Measurements from ENCODE around the gene MSX2.
"Not testable (repeated sequence)": the region's sequence is repeated elsewhere in the genome, so short reads cannot be mapped to it uniquely, and the experiment has no call there.

MSX2 gene

GRCh38 chr5:174733836-174734235, 9.5 kb downstream of the MSX2 start:
- DNase-seq = no peak

GRCh38 chr5:174734571-174735497, 10.5 kb downstream of the MSX2 start:
- DNase-seq = no peak

GRCh38 chr5:174735498-174736330, 11.3 kb downstream of the MSX2 start:
- no peak for DNase-seq

GRCh38 chr5:174736331-174736721, 11.9 kb downstream of the MSX2 start:
- peak; percentile 94 for DNase-seq

GRCh38 chr5:174736777-174737176, 12.4 kb downstream of the MSX2 start:
- DNase-seq = no peak

DNA sequence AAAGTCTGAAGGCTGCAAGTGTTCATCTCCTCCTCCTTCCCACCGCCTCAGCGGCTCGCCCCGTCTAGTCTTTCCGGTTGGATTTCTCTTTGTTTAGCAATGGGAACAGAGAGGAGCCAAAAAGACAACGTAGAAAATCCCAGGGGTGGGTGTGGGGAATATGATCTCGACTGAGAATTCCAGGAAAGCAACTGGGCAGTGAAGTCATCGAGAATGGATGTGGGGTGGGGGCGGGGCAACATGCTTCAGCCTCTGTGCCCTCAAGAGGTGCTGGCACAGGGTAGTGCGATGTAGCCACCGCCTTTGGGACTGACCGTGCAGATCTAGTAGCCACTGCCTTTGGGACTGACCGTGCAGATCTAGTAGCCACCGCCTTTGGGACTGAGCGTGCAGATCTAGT, 12.9 kb downstream of the MSX2 start:
- DNase-seq = peak; percentile 74

DNA sequence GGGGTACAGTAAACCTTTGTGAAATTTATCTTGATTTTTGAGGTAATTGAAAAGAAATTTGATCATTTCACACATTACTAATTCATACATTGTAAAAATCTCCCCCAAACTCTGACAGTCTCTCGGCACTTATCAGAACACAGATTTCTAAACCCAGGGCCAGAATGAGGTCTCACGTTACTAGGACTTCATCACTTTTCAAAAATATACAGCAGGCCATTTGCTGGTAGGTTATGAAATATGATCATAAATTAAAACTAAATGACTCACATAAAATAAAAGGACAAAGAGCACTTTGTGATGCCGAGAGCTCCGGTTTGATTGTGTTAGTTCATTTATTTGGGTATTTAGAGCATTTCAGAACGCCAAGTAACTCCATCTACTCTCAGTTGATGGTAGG, 17.0 kb downstream of the MSX2 start:
- no peak for DNase-seq

- DNase-seq = no peak
Measured at GRCh38 chr5:174744896-174745295, 20.5 kb downstream of the MSX2 start.

- DNase-seq = no peak
Measured at GRCh38 chr5:174745590-174746103, 21.3 kb downstream of the MSX2 start.

DNA sequence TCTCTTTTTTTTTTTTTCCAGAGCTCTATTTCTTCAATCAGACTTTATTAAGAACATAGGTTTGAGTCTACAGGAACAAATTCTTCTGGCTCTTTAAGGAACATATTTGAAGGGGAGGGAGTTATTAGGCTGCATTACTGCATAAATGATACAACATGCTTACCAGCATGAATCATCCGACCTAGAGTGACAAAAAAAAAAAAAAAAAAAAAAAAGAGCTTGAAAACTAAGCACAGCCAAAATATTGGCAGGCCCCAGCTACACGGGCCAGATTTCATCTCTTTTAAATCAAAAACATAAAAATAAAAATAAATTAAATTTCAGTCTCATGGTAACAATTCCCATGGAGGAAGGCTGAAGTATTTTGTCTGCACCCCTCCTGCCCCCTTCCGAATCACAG, 26.3 kb downstream of the MSX2 start:
- peak; percentile 84 for DNase-seq

- peak; percentile 30 for DNase-seq
Measured at GRCh38 chr5:174751154-174752000, 27.0 kb downstream of the MSX2 start.

GRCh38 chr5:174752121-174752520, 27.7 kb downstream of the MSX2 start:
- DNase-seq = no peak

- peak; percentile 24 for DNase-seq
Measured at GRCh38 chr5:174755106-174755505, 30.7 kb downstream of the MSX2 start.

- DNase-seq = no peak
Measured at GRCh38 chr5:174759091-174759490, 34.7 kb downstream of the MSX2 start.

GRCh38 chr5:174760721-174761120, 36.3 kb downstream of the MSX2 start:
- peak; percentile 52 for DNase-seq

DNA sequence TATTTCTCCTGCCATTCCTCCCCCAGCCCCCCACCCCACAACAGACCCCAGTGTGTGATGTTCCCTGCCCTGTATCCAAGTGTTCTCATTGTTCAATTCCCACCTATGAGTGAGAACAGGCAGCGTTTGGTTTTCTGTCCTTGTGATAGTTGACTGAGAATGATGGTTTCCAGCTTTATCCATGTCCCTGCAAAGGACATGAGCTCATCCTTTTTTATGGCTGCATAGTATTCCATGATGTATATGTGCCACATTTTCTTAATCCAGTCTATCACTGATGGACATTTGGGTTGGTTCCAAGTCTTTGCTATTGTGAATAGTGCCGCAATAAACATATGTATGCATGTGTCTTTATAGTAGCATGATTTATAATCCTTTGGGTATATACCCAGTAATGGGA, 37.0 kb downstream of the MSX2 start:
- DNase-seq = not testable (repeated sequence)

DNA sequence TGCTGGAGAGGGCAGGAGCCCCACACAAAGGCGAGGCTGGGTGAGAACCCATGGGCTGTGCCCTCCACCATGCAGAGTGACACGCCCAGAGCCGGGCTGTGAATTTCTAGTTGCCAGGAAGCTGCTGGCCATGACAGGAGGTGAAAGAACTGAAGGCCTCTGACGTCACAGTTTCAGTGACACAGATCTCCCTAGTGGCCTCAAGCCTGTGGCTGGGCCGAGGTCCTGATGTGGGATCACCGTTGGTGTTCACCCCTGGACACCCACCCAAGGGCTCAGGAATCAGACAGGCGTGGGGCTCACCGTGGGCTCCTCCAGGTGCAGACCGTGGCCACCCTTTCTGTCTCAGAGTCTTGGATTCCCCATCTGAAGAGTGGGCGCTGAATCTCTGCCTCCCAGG, 39.9 kb downstream of the MSX2 start:
- DNase-seq = no peak

- DNase-seq = no peak
Measured at GRCh38 chr5:174765540-174765939, 41.2 kb downstream of the MSX2 start.

DNA sequence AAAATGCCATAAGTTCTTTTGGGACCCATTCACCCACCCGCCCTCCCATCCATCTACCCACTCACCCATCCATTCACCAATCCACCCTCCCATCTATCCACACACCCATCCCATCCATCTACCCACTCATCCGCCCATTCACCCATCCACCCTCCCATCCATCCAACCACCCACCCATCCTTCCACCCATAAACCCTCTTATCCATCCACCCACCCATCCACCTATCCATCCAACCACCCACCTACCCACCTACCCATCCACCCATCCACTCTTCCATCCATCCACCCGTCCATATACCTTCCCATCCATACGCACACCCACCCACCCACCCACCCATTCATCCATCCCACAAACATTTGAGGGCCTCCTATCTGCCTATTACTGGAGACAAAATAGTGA, 43.3 kb downstream of the MSX2 start:
- DNase-seq = no peak

- no peak for DNase-seq
Measured at GRCh38 chr5:174769005-174769404, 44.6 kb downstream of the MSX2 start.

DNA sequence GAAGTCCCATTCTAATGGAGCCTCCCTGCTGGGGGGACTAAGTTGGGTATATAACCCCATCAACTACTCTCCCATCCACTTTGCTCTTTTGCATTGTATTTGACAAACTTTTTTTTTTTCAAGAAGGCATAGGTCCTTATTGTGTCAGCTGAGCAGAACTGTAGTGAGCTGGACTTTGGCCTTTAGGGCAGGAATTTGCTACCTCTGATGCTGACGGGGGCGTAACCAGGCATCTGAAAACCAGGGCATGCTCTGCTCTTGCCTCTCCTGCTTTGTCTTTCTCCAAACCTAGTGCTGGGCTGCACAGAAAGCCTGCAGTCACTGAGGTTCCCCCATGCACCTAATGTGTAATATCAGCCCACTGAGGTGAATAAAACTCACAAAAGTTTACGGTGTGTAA, 49.0 kb downstream of the MSX2 start:
- DNase-seq = no peak

- DNase-seq = peak; percentile 28
Measured at GRCh38 chr5:174775081-174775480, 50.7 kb downstream of the MSX2 start.

DNA sequence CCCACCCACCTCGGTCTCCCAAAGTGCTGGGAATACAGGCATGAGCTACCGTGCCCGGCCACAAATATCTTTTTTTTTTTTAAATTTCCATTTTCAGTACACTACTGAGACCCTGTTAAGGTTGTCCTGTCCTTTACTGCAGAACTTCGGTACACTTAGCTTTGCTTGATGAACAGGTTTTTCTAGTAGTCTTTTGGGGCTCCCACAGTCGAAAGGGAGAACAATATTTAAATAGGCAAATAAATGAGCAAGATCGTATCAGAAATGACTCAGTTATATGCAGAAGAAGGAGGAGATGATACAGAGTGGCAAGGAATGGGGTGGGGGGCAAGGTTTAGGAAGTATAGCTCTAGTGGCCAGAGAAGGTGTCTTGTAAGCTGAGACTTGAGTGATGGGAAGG, 52.7 kb downstream of the MSX2 start:
- no peak for DNase-seq
